Neuron (in vitro differentiated cells): ENCODE results near the gene STK4.

Source experiments
- H2AFZ ChIP-seq: one replicate; pipeline ENCODE4 v1.6.1; 2013; ENCODE audit warnings: low read depth, mild to moderate bottlenecking, inconsistent platforms, low read length, moderate library complexity
- H3K27me3 ChIP-seq: one replicate; pipeline ENCODE4 v1.6.1; 2013; ENCODE audit warnings: low read length; ENCODE audit not compliant: insufficient read depth
- H3K36me3 ChIP-seq: one replicate; pipeline ENCODE4 v1.6.1; 2013; ENCODE audit warnings: low read length; ENCODE audit not compliant: insufficient read depth
- H3K4me1 ChIP-seq: one replicate; pipeline ENCODE4 v1.6.1; 2013; ENCODE audit warnings: low read length; ENCODE audit not compliant: insufficient read depth
- H3K4me3 ChIP-seq: 2 replicates; pipeline ENCODE4 v1.5.1; 2013; ENCODE audit warnings: mild to moderate bottlenecking, low read length, moderate library complexity
- H3K9me3 ChIP-seq: one replicate; pipeline ENCODE4 v1.6.1; 2013; ENCODE audit warnings: low read length

Gene STK4

DNA sequence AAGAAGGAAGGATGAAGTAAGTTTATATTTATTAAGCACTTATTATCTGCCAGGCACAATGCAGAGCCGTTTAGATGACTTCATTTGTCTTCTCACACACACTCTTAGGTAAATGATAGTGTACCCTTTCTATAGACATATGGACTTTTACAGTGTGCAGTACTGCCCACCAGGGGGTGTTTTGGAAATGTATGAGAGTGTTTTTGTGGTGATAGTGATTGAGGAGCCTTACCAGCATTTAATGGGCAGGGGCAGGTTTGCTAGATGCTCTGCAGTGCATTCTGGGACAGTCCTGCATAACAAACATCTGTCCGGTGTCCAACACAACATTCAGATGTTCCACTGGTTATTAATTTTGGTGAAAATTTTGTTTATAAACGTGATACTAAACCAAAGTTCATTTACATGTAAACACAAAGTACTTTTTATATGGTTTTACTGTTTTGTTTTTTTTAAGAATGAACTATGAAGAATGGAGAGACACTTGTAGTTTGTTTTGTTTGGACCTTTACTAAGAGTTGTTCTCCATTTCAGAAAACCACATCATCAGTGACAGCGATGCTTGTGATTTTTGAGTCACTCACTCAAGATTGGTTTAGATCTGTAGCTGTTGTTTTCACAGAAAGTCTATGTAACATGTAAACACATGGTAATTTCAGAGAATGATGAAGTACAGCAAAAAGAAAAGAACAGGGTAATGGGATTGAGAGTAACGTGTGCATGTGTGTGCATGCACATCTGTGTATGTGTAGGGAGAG lies 114.7 kb downstream of the STK4 start:
- no peak overlapping the region for H2AFZ ChIP-seq
- H3K9me3 ChIP-seq: no peaks in the 10 kb centered on the region
- H3K4me3 ChIP-seq: no peak overlapping the region
- H3K4me1 ChIP-seq: no peaks in the 10 kb centered on the region
- no peaks in the 10 kb centered on the region for H3K27me3 ChIP-seq
- peaks cover 24% of the 10 kb centered on the region for H3K36me3 ChIP-seq

DNA sequence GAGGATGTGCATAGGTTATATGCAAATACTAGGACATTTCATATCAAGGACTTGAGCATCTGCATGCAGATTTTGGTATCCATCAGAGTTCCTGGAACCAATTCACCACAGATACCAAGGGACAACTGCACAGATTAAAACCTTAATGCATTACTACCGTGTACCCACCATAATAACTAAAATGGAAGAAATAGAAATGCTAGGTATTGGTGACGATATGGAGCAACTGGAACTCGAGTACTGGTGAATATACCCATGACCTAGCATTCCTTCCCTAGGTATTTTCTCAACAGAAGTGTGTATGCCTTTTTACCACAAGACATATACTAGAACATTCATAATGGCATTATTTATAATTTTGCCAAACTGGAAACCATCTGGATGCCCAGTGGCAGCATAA lies 116.2 kb downstream of the STK4 start:
- Histone ChIP-seq H3K4me3 (no peak overlapping the region), H2AFZ (no peak overlapping the region), H3K27me3 (no peaks in the 10 kb centered on the region), H3K4me1 (no peaks in the 10 kb centered on the region), H3K9me3 (no peaks in the 10 kb centered on the region), H3K36me3 (peaks cover 14% of the 10 kb centered on the region)

DNA sequence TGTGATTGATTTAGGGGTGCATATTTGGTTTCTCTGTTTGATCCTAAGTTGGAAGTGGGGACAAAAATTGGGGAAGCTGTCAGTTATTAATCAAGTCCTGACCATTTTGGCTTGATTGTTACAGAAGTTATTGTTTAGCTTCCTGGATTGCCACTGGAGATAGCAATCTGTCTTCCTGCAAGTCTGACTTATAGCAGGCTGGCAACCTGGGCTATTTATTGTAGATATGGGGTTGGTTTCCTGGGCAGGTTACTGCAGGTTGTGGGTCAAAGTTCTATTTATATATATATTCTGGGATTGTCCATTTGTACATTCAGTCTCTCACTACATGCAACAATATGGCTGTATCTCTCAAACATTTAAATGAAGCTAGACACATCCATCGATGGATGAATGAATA lies 116.8 kb downstream of the STK4 start:
- Histone ChIP-seq H3K4me1 (no peaks in the 10 kb centered on the region), H3K36me3 (peaks cover 14% of the 10 kb centered on the region), H3K9me3 (no peaks in the 10 kb centered on the region), H2AFZ (no peak overlapping the region), H3K4me3 (no peak overlapping the region), H3K27me3 (no peaks in the 10 kb centered on the region)

DNA sequence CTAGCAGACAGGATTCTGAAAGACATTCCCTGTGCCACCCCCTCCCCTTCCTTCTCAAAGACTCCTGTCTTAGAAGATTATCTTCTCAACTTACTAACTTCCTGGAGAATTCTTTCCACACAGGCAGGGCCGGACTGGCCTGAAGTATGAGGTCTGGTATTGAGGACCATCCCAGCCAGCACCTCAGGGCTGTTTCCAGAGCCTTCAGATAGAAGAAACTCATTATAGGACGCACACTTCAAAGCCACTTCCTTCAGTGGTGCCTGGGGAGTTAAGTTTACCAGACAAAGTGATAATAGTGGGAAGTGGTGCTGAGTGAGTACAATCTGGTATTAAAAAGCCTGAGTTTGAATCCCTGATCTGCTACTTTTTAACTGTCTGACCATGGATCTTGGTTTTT lies 119.0 kb downstream of the STK4 start:
- Histone ChIP-seq H3K4me3 (no peak overlapping the region), H2AFZ (no peak overlapping the region), H3K4me1 (no peaks in the 10 kb centered on the region), H3K9me3 (no peaks in the 10 kb centered on the region), H3K36me3 (peaks cover 13% of the 10 kb centered on the region), H3K27me3 (no peaks in the 10 kb centered on the region)

DNA sequence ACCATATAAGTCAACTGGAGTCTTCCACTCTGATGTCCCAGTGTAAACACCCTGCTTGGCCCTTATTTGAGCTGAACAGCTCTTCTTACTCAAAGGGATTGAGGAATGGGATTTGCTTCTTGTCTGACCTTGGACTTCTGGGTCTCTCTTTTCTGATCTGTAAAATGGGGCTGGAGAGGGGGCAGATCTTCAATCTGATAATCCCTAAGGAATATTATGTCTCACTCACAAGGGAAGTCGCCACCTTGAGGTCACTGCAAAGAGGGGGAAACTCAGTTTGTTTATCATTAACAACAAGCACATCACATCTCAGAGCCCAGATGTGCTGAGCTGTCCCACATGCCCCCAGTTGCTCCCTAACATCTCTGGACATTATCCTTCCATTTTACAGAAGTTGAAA lies 119.6 kb downstream of the STK4 start:
- Histone ChIP-seq H3K36me3 (peaks cover 7% of the 10 kb centered on the region), H2AFZ (no peak overlapping the region), H3K9me3 (no peaks in the 10 kb centered on the region), H3K4me3 (no peak overlapping the region), H3K27me3 (no peaks in the 10 kb centered on the region), H3K4me1 (no peaks in the 10 kb centered on the region)

DNA sequence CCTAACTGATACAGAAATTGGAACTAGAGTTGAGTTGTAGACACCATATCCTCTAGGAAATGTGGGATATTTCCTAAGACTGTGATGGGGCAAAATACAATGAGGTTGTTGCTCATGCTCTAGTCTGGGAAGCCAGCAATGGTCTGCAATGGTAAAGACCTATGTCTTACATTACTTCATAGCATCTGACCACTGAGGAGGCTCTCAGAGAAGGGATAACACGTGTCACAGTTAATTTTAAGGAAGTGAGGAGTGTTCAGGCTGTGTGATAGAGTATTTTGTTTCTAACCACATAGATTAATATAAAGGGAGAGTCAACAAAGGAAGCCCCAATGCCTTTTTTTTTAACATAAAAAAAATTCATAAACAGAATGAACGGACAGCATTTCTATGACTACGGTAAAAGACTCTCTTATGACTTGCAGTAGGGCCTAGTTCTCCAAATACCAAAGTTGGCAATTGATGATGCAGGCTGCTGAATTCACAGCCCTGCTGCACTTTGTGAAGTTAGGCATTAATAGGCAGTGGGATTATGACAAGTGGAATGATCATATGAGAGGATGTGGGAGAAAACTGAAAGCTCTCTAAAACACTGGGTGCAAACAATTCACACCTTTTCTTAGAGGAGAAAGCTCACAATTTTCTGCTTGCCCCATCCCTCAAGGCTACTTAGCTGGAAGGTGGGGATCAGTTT lies 120.9 kb downstream of the STK4 start:
- H3K36me3 ChIP-seq: no peaks in the 10 kb centered on the region

DNA sequence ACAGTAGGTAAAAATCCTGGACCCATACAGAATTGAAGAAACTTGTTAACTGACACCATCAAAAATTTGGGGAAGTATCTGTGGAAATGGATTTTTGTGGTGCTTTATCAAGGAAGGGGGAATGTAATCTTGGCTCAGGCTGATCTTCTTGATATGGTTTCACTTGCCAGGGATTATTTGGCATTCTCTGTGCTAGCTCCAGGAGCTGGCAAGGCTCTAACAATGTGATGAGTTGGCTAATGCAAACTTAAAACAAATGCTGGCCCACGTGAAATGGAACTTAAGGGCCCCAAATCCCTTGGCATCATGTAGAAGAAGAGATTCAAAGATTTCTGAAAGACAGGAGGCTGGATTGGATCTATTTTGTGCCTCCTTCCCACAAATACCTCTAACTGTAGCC lies 121.5 kb downstream of the STK4 start:
- Histone ChIP-seq H3K27me3 (no peaks in the 10 kb centered on the region), H2AFZ (no peak overlapping the region), H3K4me1 (no peaks in the 10 kb centered on the region), H3K9me3 (no peaks in the 10 kb centered on the region), H3K36me3 (no peaks in the 10 kb centered on the region), H3K4me3 (no peak overlapping the region)

More for the DNA sequence above, 120.9 kb downstream of the STK4 start:
- Histone ChIP-seq H3K9me3 (no peaks in the 10 kb centered on the region), H3K4me1 (no peaks in the 10 kb centered on the region), H2AFZ (no peak overlapping the region), H3K27me3 (no peaks in the 10 kb centered on the region), H3K4me3 (no peak overlapping the region)

DNA sequence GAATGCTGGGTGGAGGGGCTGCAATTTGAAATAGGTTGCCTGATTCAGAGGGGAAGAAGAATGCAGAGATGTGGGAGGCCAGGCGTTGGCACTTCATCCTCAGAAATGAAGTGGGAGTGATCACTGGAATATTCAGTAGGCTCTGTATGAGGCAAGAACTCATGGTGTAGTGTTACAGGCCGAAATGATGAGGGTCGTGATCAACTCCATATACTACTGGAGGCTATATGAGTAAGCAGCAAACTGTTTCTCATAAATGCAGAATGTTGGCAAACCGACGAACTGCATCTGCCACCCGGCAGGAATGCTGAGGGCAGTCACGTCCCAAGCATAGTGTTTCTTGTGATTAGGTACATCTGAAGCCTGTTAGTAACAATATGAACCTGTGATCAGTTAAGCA lies 121.9 kb downstream of the STK4 start:
- H3K4me3 ChIP-seq: no peak overlapping the region
- no peaks in the 10 kb centered on the region for H3K4me1 ChIP-seq
- H3K36me3 ChIP-seq: no peaks in the 10 kb centered on the region
- no peak overlapping the region for H2AFZ ChIP-seq
- no peaks in the 10 kb centered on the region for H3K9me3 ChIP-seq
- no peaks in the 10 kb centered on the region for H3K27me3 ChIP-seq

DNA sequence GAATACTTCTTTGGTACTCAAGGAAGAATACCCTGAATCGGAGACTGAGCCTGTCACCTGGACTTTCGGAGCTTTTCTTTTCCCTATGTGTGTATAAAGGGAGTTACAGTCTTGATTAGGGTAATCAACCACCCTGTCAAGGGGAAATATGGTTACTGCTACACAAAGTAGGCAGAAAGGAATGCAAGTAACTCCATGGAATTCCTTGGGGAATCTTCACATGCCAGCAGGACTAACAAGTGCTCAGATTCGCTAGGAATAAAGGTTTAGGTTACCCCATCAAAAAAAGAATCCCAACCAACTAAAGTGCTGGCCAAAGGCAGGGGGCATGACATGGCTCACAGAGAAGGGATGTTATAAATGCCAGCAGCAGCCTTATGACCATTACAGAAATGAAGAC lies 124.2 kb downstream of the STK4 start:
- no peaks in the 10 kb centered on the region for H3K36me3 ChIP-seq
- no peaks in the 10 kb centered on the region for H3K4me1 ChIP-seq
- H3K27me3 ChIP-seq: no peaks in the 10 kb centered on the region
- no peak overlapping the region for H3K4me3 ChIP-seq
- no peaks in the 10 kb centered on the region for H3K9me3 ChIP-seq
- H2AFZ ChIP-seq: no peak overlapping the region

DNA sequence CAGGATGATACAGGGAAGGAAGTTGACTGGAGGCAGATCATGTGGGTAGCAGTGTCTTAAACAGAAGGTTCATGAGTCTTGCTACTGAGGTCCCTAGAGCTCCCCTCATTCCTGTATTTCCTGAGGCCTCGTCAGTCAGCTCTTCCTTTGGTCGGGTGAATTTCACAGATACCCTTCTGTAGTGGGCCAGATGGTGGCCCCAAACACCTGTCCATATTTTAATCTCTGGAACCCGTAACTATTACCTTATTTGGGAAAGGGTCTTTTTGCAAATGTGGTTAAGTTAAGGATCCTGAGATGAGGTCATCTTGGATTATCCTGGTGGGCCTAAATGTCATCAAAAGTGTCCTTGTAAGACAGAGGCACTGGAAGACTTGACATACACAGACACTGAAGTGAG lies 125.1 kb downstream of the STK4 start:
- Histone ChIP-seq H3K4me3 (no peak overlapping the region), H3K9me3 (no peaks in the 10 kb centered on the region), H3K4me1 (no peaks in the 10 kb centered on the region), H2AFZ (no peak overlapping the region), H3K27me3 (no peaks in the 10 kb centered on the region), H3K36me3 (no peaks in the 10 kb centered on the region)

DNA sequence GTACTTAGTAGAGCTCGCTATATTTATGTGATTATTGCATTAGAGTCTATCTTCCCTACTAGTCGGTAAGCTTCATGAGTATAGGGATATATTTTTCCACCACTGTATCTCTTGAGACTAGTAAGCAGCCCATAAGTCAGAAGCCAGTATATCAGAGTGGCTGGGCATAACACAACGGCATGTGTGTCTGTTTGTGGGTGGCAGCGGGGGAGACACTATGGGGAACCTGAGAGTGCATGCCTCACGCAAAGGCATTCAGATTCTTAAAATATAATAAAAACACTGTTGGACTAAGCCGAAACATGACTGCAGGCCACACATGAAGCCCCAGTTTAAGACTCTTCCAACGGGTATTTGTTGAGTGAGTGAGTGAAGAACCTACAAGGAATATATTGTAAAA lies 126.6 kb downstream of the STK4 start:
- Histone ChIP-seq H3K36me3 (no peaks in the 10 kb centered on the region), H3K4me1 (no peaks in the 10 kb centered on the region), H3K4me3 (no peak overlapping the region), H3K9me3 (peaks cover 3% of the 10 kb centered on the region), H2AFZ (no peak overlapping the region), H3K27me3 (peaks cover 6% of the 10 kb centered on the region)

DNA sequence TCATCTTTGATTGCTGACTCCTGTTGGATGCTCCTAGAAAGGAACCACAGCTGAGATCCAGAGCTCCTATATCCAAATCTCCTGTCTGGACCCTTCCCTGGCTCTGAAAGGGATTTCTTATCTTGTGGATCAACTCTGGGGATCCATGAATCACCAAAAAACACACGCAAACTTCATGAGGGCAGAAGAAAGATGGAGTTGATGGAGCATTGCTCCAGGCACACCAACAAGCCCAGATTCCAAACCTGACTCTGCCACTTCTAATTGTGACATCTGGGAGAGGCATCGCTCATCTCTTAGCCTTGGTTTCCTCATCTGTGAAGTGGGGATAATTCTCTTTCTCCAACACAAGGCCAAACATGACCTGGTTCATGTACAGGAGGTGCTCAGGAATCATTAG lies 127.9 kb downstream of the STK4 start:
- peaks cover 3% of the 10 kb centered on the region for H3K9me3 ChIP-seq
- H2AFZ ChIP-seq: no peak overlapping the region
- no peaks in the 10 kb centered on the region for H3K4me1 ChIP-seq
- H3K27me3 ChIP-seq: peaks cover 14% of the 10 kb centered on the region
- no peaks in the 10 kb centered on the region for H3K36me3 ChIP-seq
- H3K4me3 ChIP-seq: no peak overlapping the region

DNA sequence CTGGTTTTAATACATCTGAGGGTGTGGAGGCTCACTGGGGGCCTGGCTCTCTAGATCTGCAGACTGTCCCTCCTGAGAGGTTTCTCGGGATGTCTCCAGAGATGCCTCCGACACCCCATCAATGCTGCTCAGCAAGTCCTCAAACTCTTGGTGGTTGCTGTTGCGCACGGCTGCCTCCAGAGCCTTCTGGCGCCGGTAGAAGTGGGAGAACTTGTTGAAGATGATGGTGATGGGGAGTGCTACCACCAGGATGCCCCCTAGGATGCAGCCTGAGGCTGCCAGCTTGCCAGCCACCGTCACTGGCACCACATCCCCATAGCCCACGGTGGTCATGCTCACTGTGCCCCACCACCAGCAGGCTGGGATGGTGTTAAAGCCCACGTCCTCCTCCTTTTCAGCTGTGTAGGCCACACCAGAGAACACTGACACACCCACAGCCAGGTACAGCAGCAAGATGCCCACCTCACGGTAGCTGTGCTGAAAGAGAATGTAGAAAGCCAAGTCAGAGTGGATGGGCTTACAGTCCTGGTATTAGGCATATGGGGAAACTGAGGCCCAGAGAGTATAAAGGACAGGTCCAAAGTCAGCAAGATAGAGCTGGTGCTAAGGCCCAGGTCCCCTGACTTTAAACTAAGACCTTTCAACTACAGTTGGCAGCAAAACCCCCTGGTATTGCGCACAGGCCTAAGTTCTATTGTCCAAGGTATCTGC lies 128.7 kb downstream of the STK4 start:
- H3K9me3 ChIP-seq: peaks cover 3% of the 10 kb centered on the region
- no peaks in the 10 kb centered on the region for H3K36me3 ChIP-seq
- no peak overlapping the region for H2AFZ ChIP-seq
- no peaks in the 10 kb centered on the region for H3K4me1 ChIP-seq
- H3K4me3 ChIP-seq: no peak overlapping the region
- H3K27me3 ChIP-seq: peaks cover 23% of the 10 kb centered on the region
